Endothelial cell (in vitro differentiated cells): Measurements from ENCODE around the gene FBXL16. TPM values are rescaled to one million over a fixed set of nuclear protein-coding genes. Genes with fewer than 3 reads are reported as not detected.

ENCODE experiments used
- DNase-seq: peaks from one replicate; pipeline ENCODE4 v3.0.0; 2021; ENCODE audit warnings: low spot score
- H3K27ac Mint-ChIP-seq: one replicate; pipeline ENCODE4 v1.8.0; 2021; ENCODE audit warnings: mixed read lengths, inconsistent platforms; ENCODE audit not compliant: unreplicated experiment
- H3K27me3 Mint-ChIP-seq: one replicate; pipeline ENCODE4 v1.8.0; 2021; ENCODE audit warnings: mild to moderate bottlenecking, moderate library complexity, mixed read lengths, inconsistent platforms; ENCODE audit not compliant: unreplicated experiment
- H3K36me3 Mint-ChIP-seq: one replicate; pipeline ENCODE4 v1.8.0; 2021; ENCODE audit warnings: mild to moderate bottlenecking, low read depth, mixed read lengths, inconsistent platforms; ENCODE audit not compliant: unreplicated experiment
- H3K4me1 Mint-ChIP-seq: one replicate; pipeline ENCODE4 v1.8.0; 2021; ENCODE audit warnings: mild to moderate bottlenecking, mixed read lengths, inconsistent platforms; ENCODE audit not compliant: unreplicated experiment
- H3K4me3 Mint-ChIP-seq: one replicate; pipeline ENCODE4 v1.8.0; 2021; ENCODE audit warnings: mild to moderate bottlenecking, mixed read lengths, inconsistent platforms; ENCODE audit not compliant: unreplicated experiment
- H3K9me3 Mint-ChIP-seq: one replicate; pipeline ENCODE4 v1.8.0; 2021; ENCODE audit warnings: mixed read lengths, inconsistent platforms; ENCODE audit not compliant: unreplicated experiment
- CTCF ChIP-seq: fragments of 200-600 bp; sonication (generic); IDR thresholded peaks from one replicate; pipeline ENCODE4 v1.5.0; 2021; ENCODE audit warnings: antibody characterized with exemption; ENCODE audit not compliant: unreplicated experiment
- total RNA-seq: library from RNA; stranded (reverse); fragmentation: NEBNext Ultra II Directional; extraction: Animal tissue kit (Norgen Biotek cat#: 25700); gene quantifications from one replicate; pipeline ENCODE4 v1.2.1, GENCODE V29; 2021; ENCODE audit not compliant: unreplicated experiment

Gene FBXL16
- total RNA-seq, 1 donor from 2014 or later, result not detected

- H3K4me3 Mint-ChIP-seq, result no peak overlapping the region
- H3K27me3 Mint-ChIP-seq, result no peaks in the 10 kb centered on the region
- no peaks in the 10 kb centered on the region for H3K9me3 Mint-ChIP-seq
- H3K36me3 Mint-ChIP-seq, result no peaks in the 10 kb centered on the region
- peaks cover 11% of the 10 kb centered on the region for H3K4me1 Mint-ChIP-seq
- TF ChIP-seq CTCF, result no peak
- no peak overlapping the region for H3K27ac Mint-ChIP-seq
- DNase-seq, result no peak
These were observed 44.9 kb upstream of the FBXL16 start for GRCh38 chr16:750485-750884.

GRCh38 chr16:749010-749409 lies 43.4 kb upstream of the FBXL16 start:
- Mint-ChIP-seq H3K4me1 (peaks cover 11% of the 10 kb centered on the region), H3K4me3 (no peak overlapping the region), H3K9me3 (no peaks in the 10 kb centered on the region), H3K36me3 (no peaks in the 10 kb centered on the region), H3K27me3 (no peaks in the 10 kb centered on the region), H3K27ac (no peak overlapping the region)
- TF ChIP-seq CTCF, result no peak
- DNase-seq, result no peak

GRCh38 chr16:747978-748746 lies 42.6 kb upstream of the FBXL16 start:
- no peaks in the 10 kb centered on the region for H3K9me3 Mint-ChIP-seq
- DNase-seq, result no peak
- TF ChIP-seq CTCF, result no peak
- no peak overlapping the region for H3K4me3 Mint-ChIP-seq
- peaks cover 11% of the 10 kb centered on the region for H3K4me1 Mint-ChIP-seq
- no peaks in the 10 kb centered on the region for H3K36me3 Mint-ChIP-seq
- no peak overlapping the region for H3K27ac Mint-ChIP-seq
- H3K27me3 Mint-ChIP-seq, result no peaks in the 10 kb centered on the region

- DNase-seq, result no peak
- H3K4me1 Mint-ChIP-seq, result peaks cover 9% of the 10 kb centered on the region
- no peak overlapping the region for H3K4me3 Mint-ChIP-seq
- no peaks in the 10 kb centered on the region for H3K27me3 Mint-ChIP-seq
- no peak overlapping the region for H3K27ac Mint-ChIP-seq
- H3K9me3 Mint-ChIP-seq, result no peaks in the 10 kb centered on the region
- H3K36me3 Mint-ChIP-seq, result no peaks in the 10 kb centered on the region
- TF ChIP-seq CTCF, result no peak
These were observed 41.0 kb upstream of the FBXL16 start for GRCh38 chr16:746637-747036.

GRCh38 chr16:745739-746138 lies 40.1 kb upstream of the FBXL16 start:
- TF ChIP-seq CTCF, result no peak
- no peaks in the 10 kb centered on the region for H3K36me3 Mint-ChIP-seq
- H3K4me3 Mint-ChIP-seq, result no peak overlapping the region
- no peaks in the 10 kb centered on the region for H3K9me3 Mint-ChIP-seq
- H3K27ac Mint-ChIP-seq, result no peak overlapping the region
- peak; percentile 62 for DNase-seq
- H3K4me1 Mint-ChIP-seq, result no peaks in the 10 kb centered on the region
- no peaks in the 10 kb centered on the region for H3K27me3 Mint-ChIP-seq
